Astrocyte (in vitro differentiated cells and primary cell): ENCODE data around the gene KLC4. TPM values are rescaled to one million over a fixed set of nuclear protein-coding genes. Genes with fewer than 3 reads are reported as not detected.
"Not testable (repeated sequence)": the region's sequence is repeated elsewhere in the genome, so short reads cannot be mapped to it uniquely, and the experiment has no call there.

Experiments used
- DNase-seq: peaks from one replicate; pipeline ENCODE4 v3.0.0-alpha.2; 2010; ENCODE audit warnings: low read depth
- FAIRE-seq: peaks from 2 replicates; lab custom pipeline; 2011; peaks lifted over from hg19 to GRCh38; lab: Jason Lieb, UNC
- H2AFZ ChIP-seq: 2 replicates; pipeline ENCODE4 v1.6.0; 2012; ENCODE audit warnings: low read depth, low read length, inconsistent platforms
- H3K27ac ChIP-seq: 2 replicates; pipeline ENCODE4 v1.5.1; 2011; ENCODE audit warnings: low read depth, low read length, inconsistent platforms
- H3K27me3 ChIP-seq: 2 replicates; pipeline ENCODE4 v1.6.0; 2011; ENCODE audit warnings: low read length, inconsistent platforms; ENCODE audit not compliant: insufficient read depth
- H3K36me3 ChIP-seq: 2 replicates; pipeline ENCODE4 v1.5.1; 2011; ENCODE audit warnings: low read length, inconsistent platforms; ENCODE audit not compliant: insufficient read depth
- H3K4me1 ChIP-seq: 2 replicates; pipeline ENCODE4 v1.5.1; 2011; ENCODE audit warnings: low read length, inconsistent platforms; ENCODE audit not compliant: insufficient read depth
- H3K4me2 ChIP-seq: 2 replicates; pipeline ENCODE4 v1.6.0; 2012; ENCODE audit warnings: low read length, inconsistent platforms
- H3K4me3 ChIP-seq: 2 replicates; pipeline ENCODE4 v1.5.1; 2011; ENCODE audit warnings: low read depth, mild to moderate bottlenecking, low read length, inconsistent platforms; ENCODE audit not compliant: insufficient read depth
- H3K79me2 ChIP-seq: 2 replicates; pipeline ENCODE4 v1.6.0; 2012; ENCODE audit warnings: mild to moderate bottlenecking, low read length, inconsistent platforms; ENCODE audit not compliant: insufficient read depth
- H3K9ac ChIP-seq: 2 replicates; pipeline ENCODE4 v1.6.0; 2012; ENCODE audit warnings: mild to moderate bottlenecking, low read length, inconsistent platforms
- H3K9me3 ChIP-seq: 2 replicates; pipeline ENCODE4 v1.5.1; 2012; ENCODE audit warnings: low read depth, mild to moderate bottlenecking, low read length, inconsistent platforms; ENCODE audit not compliant: insufficient read depth
- H4K20me1 ChIP-seq: 2 replicates; pipeline ENCODE4 v1.6.0; 2012; ENCODE audit warnings: low read length, inconsistent platforms; ENCODE audit not compliant: insufficient read depth
- H3K27ac Mint-ChIP-seq: one replicate; pipeline ENCODE4 v1.8.0; 2021; ENCODE audit warnings: mild to moderate bottlenecking, mixed read lengths; ENCODE audit not compliant: unreplicated experiment
- H3K27me3 Mint-ChIP-seq: one replicate; pipeline ENCODE4 v1.8.0; 2021; ENCODE audit warnings: low read depth, mixed read lengths; ENCODE audit not compliant: unreplicated experiment
- H3K36me3 Mint-ChIP-seq: one replicate; pipeline ENCODE4 v1.8.0; 2021; ENCODE audit warnings: low read depth, mixed read lengths; ENCODE audit not compliant: unreplicated experiment
- H3K4me1 Mint-ChIP-seq: one replicate; pipeline ENCODE4 v1.8.0; 2021; ENCODE audit warnings: low read depth, mixed read lengths; ENCODE audit not compliant: unreplicated experiment
- H3K4me3 Mint-ChIP-seq: one replicate; pipeline ENCODE4 v1.8.0; 2021; ENCODE audit warnings: mild to moderate bottlenecking, moderate library complexity, mixed read lengths; ENCODE audit not compliant: unreplicated experiment
- H3K9me3 Mint-ChIP-seq: one replicate; pipeline ENCODE4 v1.8.0; 2021; ENCODE audit warnings: mild to moderate bottlenecking, mixed read lengths; ENCODE audit not compliant: unreplicated experiment
- CTCF ChIP-seq: IDR thresholded peaks from 2 replicates; pipeline ENCODE4 v1.5.1; 2011; ENCODE audit warnings: low read depth, mild to moderate bottlenecking, inconsistent platforms, low read length, moderate library complexity; ENCODE audit not compliant: insufficient read depth
- EZH2 ChIP-seq: IDR thresholded peaks from 2 replicates; pipeline ENCODE4 v1.6.1; 2012; ENCODE audit warnings: mild to moderate bottlenecking, low read length, inconsistent platforms; ENCODE audit not compliant: insufficient read depth
- total RNA-seq: library from RNA; stranded (reverse); gene quantifications from 2 replicates; pipeline ENCODE4 v1.2.1, GENCODE V29; 2021

The KLC4 gene
- total RNA-seq, 1 donor from 2014 or later, result 35.4 TPM

- Histone ChIP-seq H3K79me2 (no peaks in the 10 kb centered on the region), H3K4me2 (no peak overlapping the region), H3K9me3 (no peaks in the 10 kb centered on the region), H2AFZ (no peak overlapping the region), H3K4me1 (no peaks in the 10 kb centered on the region), H3K4me3 (no peak overlapping the region), H3K36me3 (peaks cover 9% of the 10 kb centered on the region), H3K27me3 (no peaks in the 10 kb centered on the region), H3K27ac (no peak overlapping the region), H3K9ac (no peak overlapping the region), H4K20me1 (peaks cover 15% of the 10 kb centered on the region)
- Mint-ChIP-seq H3K27ac (no peak overlapping the region), H3K36me3 (peaks cover 33% of the 10 kb centered on the region), H3K9me3 (no peaks in the 10 kb centered on the region), H3K27me3 (no peaks in the 10 kb centered on the region), H3K4me3 (no peak overlapping the region), H3K4me1 (no peaks in the 10 kb centered on the region)
- no peak for DNase-seq
- FAIRE-seq, result no peak
- TF ChIP-seq CTCF (no peak), EZH2 (no peak)
These were observed 20.7 kb upstream of the KLC4 start for GRCh38 chr6:43038727-43039126.

DNA sequence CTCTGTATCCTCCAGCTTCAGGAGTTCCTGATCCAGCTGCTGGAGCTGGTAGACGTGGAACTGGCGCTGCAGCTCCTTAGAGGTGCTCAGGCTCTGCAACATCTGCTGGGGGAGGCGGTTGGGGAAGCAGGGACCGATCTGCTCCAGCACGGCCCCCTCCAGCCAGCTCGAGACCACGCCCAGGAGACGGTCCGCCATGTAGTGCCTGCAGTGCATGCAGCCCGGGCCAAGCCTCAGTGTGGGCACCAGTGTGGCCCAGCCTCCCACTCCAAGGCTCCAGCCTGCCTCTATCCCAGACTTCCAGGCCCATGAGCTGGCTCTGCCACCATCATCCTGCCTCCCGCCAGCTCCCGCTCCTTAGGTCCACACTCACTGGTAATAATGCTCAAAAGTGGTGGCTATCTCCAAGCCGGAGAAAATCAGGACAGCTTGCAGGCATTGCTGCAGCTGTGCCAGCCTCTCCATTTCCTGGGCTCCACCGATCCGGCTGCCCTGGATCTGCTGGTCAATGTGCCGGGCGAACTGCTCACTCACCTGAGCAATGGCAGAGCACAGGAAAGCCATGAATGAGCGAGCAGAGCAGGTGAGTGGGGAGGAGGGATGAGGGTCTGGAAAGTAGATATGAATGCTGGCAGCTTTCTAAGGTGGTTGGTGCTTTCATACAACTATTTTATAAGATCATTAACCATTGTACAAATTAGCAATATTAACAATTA, 18.7 kb upstream of the KLC4 start:
- Mint-ChIP-seq H3K27ac (no peak overlapping the region), H3K4me1 (no peaks in the 10 kb centered on the region), H3K9me3 (no peaks in the 10 kb centered on the region), H3K27me3 (no peaks in the 10 kb centered on the region), H3K36me3 (peaks cover 38% of the 10 kb centered on the region), H3K4me3 (no peak overlapping the region)
- Histone ChIP-seq H3K79me2 (no peaks in the 10 kb centered on the region), H3K9me3 (no peaks in the 10 kb centered on the region), H3K27ac (no peak overlapping the region), H3K9ac (no peak overlapping the region), H4K20me1 (peaks cover 7% of the 10 kb centered on the region), H3K4me2 (no peak overlapping the region), H2AFZ (no peak overlapping the region), H3K27me3 (no peaks in the 10 kb centered on the region), H3K4me1 (no peaks in the 10 kb centered on the region), H3K36me3 (peaks cover 4% of the 10 kb centered on the region), H3K4me3 (no peak overlapping the region)
- FAIRE-seq (no peak), DNase-seq (no peak)
- no peak for TF ChIP-seq EZH2
- no peak for TF ChIP-seq CTCF

DNA sequence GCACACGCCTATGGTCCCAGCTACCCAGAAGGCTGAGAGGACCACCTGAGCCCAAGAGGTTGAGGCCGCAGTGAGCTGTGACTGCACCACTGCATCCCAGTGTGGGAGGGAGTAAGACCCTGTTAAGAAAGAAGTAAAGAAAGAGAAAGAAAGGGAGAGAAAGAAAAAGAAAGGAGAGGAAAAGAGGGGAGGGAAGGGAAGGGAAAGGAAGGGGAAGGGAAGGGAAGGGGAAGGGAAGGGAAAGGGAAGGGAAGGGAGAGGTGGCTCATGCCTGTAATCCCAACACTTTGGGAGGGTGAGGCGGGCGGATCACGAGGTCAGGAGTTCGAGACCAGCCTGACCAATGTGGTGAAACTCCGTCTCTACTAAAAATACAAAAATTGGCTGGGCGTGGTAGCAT, 18.0 kb upstream of the KLC4 start:
- H3K36me3 ChIP-seq, H2AFZ ChIP-seq, H3K27me3 ChIP-seq, H3K4me1 Mint-ChIP-seq, H3K9me3 Mint-ChIP-seq, H3K79me2 ChIP-seq, H3K27ac ChIP-seq, DNase-seq, H3K9ac ChIP-seq, H4K20me1 ChIP-seq, FAIRE-seq, H3K27me3 Mint-ChIP-seq, H3K4me1 ChIP-seq, H3K4me3 Mint-ChIP-seq, H3K27ac Mint-ChIP-seq, H3K4me2 ChIP-seq, H3K9me3 ChIP-seq, H3K4me3 ChIP-seq: not testable (repeated sequence)
- H3K36me3 Mint-ChIP-seq, result peaks cover 43% of the 10 kb centered on the region
